OCI-LY7 (cell line): ENCODE measurements around the gene KCNIP1. TPM values are rescaled to one million over a fixed set of nuclear protein-coding genes. Genes with fewer than 3 reads are reported as not detected.

Experiments
- BruUV-seq: library from RNA; stranded (reverse); fragments of 400-500 nt; replicated peaks from 2 replicates; lab custom pipeline; 2021; lab: Mats Ljungman, UMichigan
- CTCF ChIA-PET: fragments of 300-600 bp; sonication (Branson Sonifier 250); formaldehyde crosslinking; loops from one replicate; lab custom pipeline; 2022; ENCODE audit warnings: antibody characterized with exemption; ENCODE audit not compliant: unreplicated experiment; lab: Charles Lee
- POLR2A ChIA-PET: fragments of 300-600 bp; sonication (Branson Sonifier 250); formaldehyde crosslinking; loops from one replicate; lab custom pipeline; 2022; ENCODE audit warnings: antibody characterized with exemption; lab: Charles Lee
- DNase-seq: peaks from one replicate; pipeline ENCODE4 v3.0.0-alpha.2; 2015; ENCODE audit warnings: low spot score
- H2AFZ ChIP-seq: fragments of 200-600 bp; sonication (generic), shearing (Covaris generic); 2 replicates; pipeline ENCODE4 v1.6.1; 2014; ENCODE audit warnings: mild to moderate bottlenecking, antibody characterized with exemption, low read length, moderate library complexity
- H3K27ac ChIP-seq: fragments of 200-600 bp; sonication (generic); 2 replicates; pipeline ENCODE4 v1.5.1; 2014; ENCODE audit warnings: mixed run types, low read depth, mild to moderate bottlenecking, moderate library complexity, low read length, inconsistent platforms; ENCODE audit not compliant: poor library complexity, severe bottlenecking
- H3K36me3 ChIP-seq: fragments of 200-600 bp; sonication (generic); 2 replicates; pipeline ENCODE4 v1.6.1; 2014; ENCODE audit warnings: mild to moderate bottlenecking, antibody characterized with exemption, low read length, moderate library complexity, mixed read lengths; ENCODE audit not compliant: insufficient read depth
- H3K4me1 ChIP-seq: fragments of 200-600 bp; sonication (generic); 2 replicates; pipeline ENCODE4 v1.5.1; 2014; ENCODE audit warnings: mild to moderate bottlenecking, low read length; ENCODE audit not compliant: insufficient read depth, poor library complexity, severe bottlenecking
- H3K4me2 ChIP-seq: fragments of 200-600 bp; sonication (generic); 2 replicates; pipeline ENCODE4 v1.6.1; 2014; ENCODE audit warnings: mild to moderate bottlenecking, low read length
- H3K4me3 ChIP-seq: fragments of 200-600 bp; sonication (generic); 2 replicates; pipeline ENCODE4 v1.5.1; 2014; ENCODE audit warnings: mild to moderate bottlenecking, low read depth, low read length; ENCODE audit not compliant: poor library complexity, severe bottlenecking
- H3K79me2 ChIP-seq: fragments of 200-600 bp; sonication (generic); 2 replicates; pipeline ENCODE4 v1.6.1; 2016; ENCODE audit warnings: low read depth, mild to moderate bottlenecking, low read length, moderate library complexity, mixed read lengths; ENCODE audit not compliant: insufficient read depth
- H3K9me2 ChIP-seq: fragments of 200-600 bp; sonication (generic); 2 replicates; pipeline ENCODE4 v1.6.1; 2016; ENCODE audit warnings: mild to moderate bottlenecking, low read length, mixed read lengths; ENCODE audit not compliant: insufficient read depth
- H3K9me3 ChIP-seq: fragments of 200-600 bp; sonication (generic); 2 replicates; pipeline ENCODE4 v1.6.1; 2014; ENCODE audit warnings: mild to moderate bottlenecking, mixed run types, low read length, mixed read lengths
- H4K20me1 ChIP-seq: fragments of 200-600 bp; sonication (generic); 2 replicates; pipeline ENCODE4 v1.6.1; 2014; ENCODE audit warnings: mild to moderate bottlenecking, antibody characterized with exemption, low read length, moderate library complexity, mixed read lengths; ENCODE audit not compliant: insufficient read depth
- EZH2phosphoT487 ChIP-seq: fragments of 200-600 bp; sonication (generic); IDR thresholded peaks from 2 replicates; pipeline ENCODE4 v1.6.1; 2018; ENCODE audit warnings: low read depth, borderline replicate concordance, mild to moderate bottlenecking, mixed run types, antibody characterized with exemption, low read length, moderate library complexity, mixed read lengths
- intact Hi-C: fragments of 100-400 bp; cut with micrococcal nuclease; formaldehyde crosslinking; loops from one replicate; pipeline ENCODE4 v1.10.0; 2022; ENCODE audit not compliant: unreplicated experiment
- total RNA-seq, 2 experiments: library from RNA; depleted of rRNA in 1 of 2; stranded (reverse); fragments of >200 nt in 1 of 2; shearing (Covaris generic) in 1 of 2; gene quantifications; 2 replicates each; pipeline ENCODE4 v1.2.3, GENCODE V29; 2014 to 2022
- TF ChIP-seq, protein P1 (sequence below): fragments of 200-600 bp; sonication (generic); conservative IDR thresholded peaks from 2 replicates; pipeline ENCODE4 v1.5.1; 2014; ENCODE audit warnings: mild to moderate bottlenecking, antibody characterized with exemption, low read length, moderate library complexity, mixed read lengths

The KCNIP1 gene
- total RNA-seq, 2 experiments from 2014 or later: not detected

GRCh38 chr5:170638454-170639220, 134.8 kb downstream of the KCNIP1 start:
- H3K4me1 ChIP-seq: no peaks in the 10 kb centered on the region
- intact Hi-C loops: loop anchor here (1.0 kb wide), 1 partner anchor 153 kb away; no protein-coding TSS in a partner anchor
- BruUV-seq: no TSS peak

GRCh38 chr5:170639221-170639925, 135.6 kb downstream of the KCNIP1 start:
- no peaks in the 10 kb centered on the region for H3K79me2 ChIP-seq
- no peak overlapping the region for H3K27ac ChIP-seq
- no peaks in the 10 kb centered on the region for H3K9me3 ChIP-seq
- no peaks in the 10 kb centered on the region for H4K20me1 ChIP-seq
- no peak overlapping the region for H3K4me2 ChIP-seq
- H2AFZ ChIP-seq: no peak overlapping the region
- BruUV-seq: no TSS peak
- intact Hi-C loops: no loop called here
- H3K4me1 ChIP-seq: no peaks in the 10 kb centered on the region
- DNase-seq: no peak
- H3K9me2 ChIP-seq: no peaks in the 10 kb centered on the region
- no peak for TF ChIP-seq EZH2phosphoT487
- TF ChIP-seq, protein P1, sequence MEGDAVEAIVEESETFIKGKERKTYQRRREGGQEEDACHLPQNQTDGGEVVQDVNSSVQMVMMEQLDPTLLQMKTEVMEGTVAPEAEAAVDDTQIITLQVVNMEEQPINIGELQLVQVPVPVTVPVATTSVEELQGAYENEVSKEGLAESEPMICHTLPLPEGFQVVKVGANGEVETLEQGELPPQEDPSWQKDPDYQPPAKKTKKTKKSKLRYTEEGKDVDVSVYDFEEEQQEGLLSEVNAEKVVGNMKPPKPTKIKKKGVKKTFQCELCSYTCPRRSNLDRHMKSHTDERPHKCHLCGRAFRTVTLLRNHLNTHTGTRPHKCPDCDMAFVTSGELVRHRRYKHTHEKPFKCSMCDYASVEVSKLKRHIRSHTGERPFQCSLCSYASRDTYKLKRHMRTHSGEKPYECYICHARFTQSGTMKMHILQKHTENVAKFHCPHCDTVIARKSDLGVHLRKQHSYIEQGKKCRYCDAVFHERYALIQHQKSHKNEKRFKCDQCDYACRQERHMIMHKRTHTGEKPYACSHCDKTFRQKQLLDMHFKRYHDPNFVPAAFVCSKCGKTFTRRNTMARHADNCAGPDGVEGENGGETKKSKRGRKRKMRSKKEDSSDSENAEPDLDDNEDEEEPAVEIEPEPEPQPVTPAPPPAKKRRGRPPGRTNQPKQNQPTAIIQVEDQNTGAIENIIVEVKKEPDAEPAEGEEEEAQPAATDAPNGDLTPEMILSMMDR: no peak
- ChIA-PET CTCF (no interaction called here), POLR2A (no interaction called here)
- no peak overlapping the region for H3K4me3 ChIP-seq
- no peaks in the 10 kb centered on the region for H3K36me3 ChIP-seq

More at GRCh38 chr5:170638454-170639220, 134.8 kb downstream of the KCNIP1 start:
- Histone ChIP-seq H2AFZ (no peak overlapping the region), H3K9me3 (no peaks in the 10 kb centered on the region), H4K20me1 (no peaks in the 10 kb centered on the region), H3K79me2 (no peaks in the 10 kb centered on the region), H3K4me2 (no peak overlapping the region), H3K27ac (no peak overlapping the region), H3K9me2 (no peaks in the 10 kb centered on the region), H3K36me3 (no peaks in the 10 kb centered on the region), H3K4me3 (no peak overlapping the region)
- DNase-seq: peak; percentile 49
- CTCF ChIA-PET: no interaction called here
- TF ChIP-seq, protein P1: peak; percentile 87
- no peak for TF ChIP-seq EZH2phosphoT487
- POLR2A ChIA-PET: no interaction called here
